ENCODE data around the gene GRID1. TPM values are rescaled to one million over a fixed set of nuclear protein-coding genes. Genes with fewer than 3 reads are reported as not detected.

The GRID1 gene
- total and polyA plus RNA-seq, 2 donors = 2.4 to 3.9 TPM

DNA sequence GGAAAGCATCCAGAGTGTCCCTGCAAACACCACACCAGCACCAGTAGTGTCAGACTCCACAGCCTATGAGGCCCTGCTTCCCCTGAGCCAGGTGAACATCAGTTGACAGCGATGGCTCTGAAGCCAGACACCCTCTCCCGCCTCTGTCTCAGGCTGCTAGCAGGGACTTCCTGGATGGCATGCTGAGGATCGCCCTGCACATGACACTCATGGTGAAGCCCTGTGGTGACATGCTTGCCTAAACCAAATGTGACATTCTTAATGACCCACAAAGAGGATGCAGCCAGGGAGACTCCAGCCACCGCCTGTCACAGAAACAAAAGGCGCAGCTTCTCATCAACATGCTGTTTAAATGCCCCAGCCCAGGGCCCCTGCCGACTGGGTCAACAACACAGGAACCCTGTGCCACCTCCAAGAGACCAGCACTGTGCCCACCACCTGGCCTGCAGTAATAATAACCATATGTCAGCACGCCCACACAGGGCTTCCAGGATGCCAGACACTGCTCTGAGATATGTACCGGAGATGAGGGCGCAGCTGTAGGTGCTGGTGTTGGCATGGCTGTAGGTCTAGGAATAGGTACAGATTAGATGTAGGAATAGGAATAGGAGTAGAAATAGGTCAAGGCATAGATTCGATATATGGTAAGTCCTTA, 81.3 kb downstream of the GRID1 start:
- no peaks in the 10 kb centered on the region for H3K4me1 ChIP-seq (ENCODE audit: insufficient read depth)
- WGBS = 83% methylated on average over 10 of the region's 10 CpGs
- H3K36me3 ChIP-seq (ENCODE audit: insufficient read depth) = no peaks in the 10 kb centered on the region
- no peak overlapping the region for H3K27ac ChIP-seq (ENCODE audit: low read depth)
- DNase-seq (ENCODE audit: extremely low spot score) = no peak
- H3K4me3 ChIP-seq (ENCODE audit: low read depth, low read length) = no peak overlapping the region

DNA sequence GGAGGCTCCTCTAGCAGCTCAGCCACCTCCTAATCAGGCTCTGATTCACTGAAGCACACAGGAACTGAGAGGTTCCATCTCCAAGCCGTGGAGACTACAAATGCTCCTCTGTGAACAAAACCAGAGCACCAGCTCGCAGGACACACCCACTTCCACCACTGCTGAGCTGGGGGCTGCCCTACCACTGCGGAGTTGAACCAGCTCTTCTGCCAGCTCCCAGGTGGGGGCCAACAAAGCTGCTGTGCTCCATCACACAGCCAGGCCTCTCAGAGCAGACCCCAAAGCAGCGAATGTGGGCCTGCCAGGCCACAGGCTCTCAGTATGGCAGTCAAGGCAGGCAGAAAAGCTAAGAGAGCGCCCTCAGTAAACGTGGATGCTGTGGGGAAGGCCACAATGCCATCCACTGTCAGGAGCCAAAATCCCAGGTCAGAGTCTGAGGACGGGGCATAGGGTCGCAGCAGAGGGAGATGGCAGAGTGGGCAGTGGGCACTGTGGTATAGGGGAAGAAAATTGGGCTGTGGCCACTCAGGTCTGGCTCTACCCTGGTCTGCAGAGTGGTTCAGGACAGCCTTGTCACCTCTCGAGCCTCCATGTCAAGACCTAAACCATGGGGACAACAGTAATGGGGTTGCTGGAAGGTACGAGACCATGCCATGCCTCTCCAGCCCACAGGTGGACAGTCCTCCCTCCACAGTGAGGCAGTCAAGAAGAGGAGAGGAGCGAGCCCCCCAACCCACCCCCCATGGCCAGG, 82.1 kb downstream of the GRID1 start:
- H3K36me3 ChIP-seq (ENCODE audit: insufficient read depth) = no peaks in the 10 kb centered on the region
- DNase-seq (ENCODE audit: extremely low spot score) = no peak
- H3K4me1 ChIP-seq (ENCODE audit: insufficient read depth) = no peaks in the 10 kb centered on the region
- WGBS = 66% methylated on average over 11 of the region's 11 CpGs
- H3K4me3 ChIP-seq (ENCODE audit: low read depth, low read length) = no peak overlapping the region
- H3K27ac ChIP-seq (ENCODE audit: low read depth) = no peak overlapping the region

DNA sequence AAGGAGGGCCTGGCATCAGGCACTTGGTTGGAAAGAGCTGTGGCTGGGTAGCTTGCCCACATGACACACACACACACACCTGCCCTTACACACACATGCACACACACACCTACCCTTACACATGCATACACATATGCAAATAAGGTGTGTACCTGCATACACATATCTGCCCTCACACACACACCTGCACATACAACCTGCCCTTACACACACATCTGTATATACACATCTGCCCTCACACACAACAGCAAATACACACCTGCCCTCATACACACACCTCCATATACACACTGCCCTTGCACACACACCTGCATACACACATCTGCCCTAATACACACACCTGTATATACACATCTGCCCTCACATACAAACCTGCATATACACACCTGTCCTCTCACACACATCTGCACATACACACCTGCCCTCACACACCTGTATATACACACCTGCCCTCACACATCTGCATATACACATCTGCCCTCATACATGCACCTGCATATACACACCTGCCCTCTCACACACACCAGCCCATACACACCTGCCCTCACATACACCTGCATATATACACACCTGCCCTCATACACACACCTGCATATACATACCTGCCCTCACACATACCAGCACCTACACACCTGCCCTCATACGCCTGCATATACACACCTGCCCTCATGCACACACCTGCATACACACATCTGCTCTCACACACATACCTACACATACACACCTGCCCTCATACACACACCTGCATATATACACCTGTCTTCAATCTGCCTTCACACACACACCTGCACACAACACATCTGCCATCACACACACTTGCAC, 82.9 kb downstream of the GRID1 start:
- H3K36me3 ChIP-seq (ENCODE audit: insufficient read depth) = no peaks in the 10 kb centered on the region
- no peaks in the 10 kb centered on the region for H3K4me1 ChIP-seq (ENCODE audit: insufficient read depth)
- H3K4me3 ChIP-seq (ENCODE audit: low read depth, low read length) = no peak overlapping the region
- no peak for DNase-seq (ENCODE audit: extremely low spot score)
- whole genome bisulfite sequencing = 75% methylated on average over 1 of the region's 1 CpG
- H3K27ac ChIP-seq (ENCODE audit: low read depth) = no peak overlapping the region

DNA sequence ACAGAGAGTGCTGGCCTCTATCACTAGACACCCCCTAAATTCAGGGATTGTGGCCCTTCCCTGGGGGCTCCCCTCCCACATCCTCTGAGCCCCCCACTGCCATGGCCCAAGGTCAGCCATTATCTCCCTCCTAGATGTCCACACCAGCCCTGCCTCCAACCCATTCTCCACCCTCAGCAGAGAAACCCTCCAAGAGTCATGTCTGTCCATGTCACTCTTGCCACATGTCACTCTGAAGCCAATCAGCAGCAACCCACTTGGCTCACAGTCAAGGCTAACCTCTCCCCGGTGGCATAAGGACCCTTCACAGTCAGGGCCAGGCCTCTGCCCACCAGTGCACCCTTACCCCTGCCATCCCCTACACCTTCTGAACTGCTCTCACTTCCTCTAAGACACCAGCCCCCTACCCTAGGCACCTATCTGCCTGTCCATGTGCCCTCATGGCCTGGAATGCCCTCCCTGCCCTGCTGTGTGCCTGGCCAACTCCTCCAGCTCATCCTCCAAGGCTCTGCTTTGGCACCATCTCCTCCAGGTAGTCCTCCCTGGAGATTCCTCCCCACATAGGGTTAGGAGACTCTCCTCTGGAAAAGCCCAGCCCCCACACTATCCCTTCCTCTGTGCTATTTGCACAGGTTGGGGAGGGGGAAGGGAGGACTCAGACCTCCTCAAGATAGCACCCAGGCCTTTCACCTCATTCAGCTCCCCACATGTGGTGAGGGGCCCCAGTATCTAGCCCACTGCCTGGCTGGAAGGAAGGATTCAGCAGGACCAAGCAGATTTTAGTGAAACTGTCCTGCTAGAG, 83.7 kb downstream of the GRID1 start:
- no peaks in the 10 kb centered on the region for H3K4me1 ChIP-seq (ENCODE audit: insufficient read depth)
- no peaks in the 10 kb centered on the region for H3K36me3 ChIP-seq (ENCODE audit: insufficient read depth)
- no peak overlapping the region for H3K27ac ChIP-seq (ENCODE audit: low read depth)
- DNase-seq (ENCODE audit: extremely low spot score) = no peak
- WGBS = 84% methylated on average over 1 of the region's 1 CpG
- no peak overlapping the region for H3K4me3 ChIP-seq (ENCODE audit: low read depth, low read length)

DNA sequence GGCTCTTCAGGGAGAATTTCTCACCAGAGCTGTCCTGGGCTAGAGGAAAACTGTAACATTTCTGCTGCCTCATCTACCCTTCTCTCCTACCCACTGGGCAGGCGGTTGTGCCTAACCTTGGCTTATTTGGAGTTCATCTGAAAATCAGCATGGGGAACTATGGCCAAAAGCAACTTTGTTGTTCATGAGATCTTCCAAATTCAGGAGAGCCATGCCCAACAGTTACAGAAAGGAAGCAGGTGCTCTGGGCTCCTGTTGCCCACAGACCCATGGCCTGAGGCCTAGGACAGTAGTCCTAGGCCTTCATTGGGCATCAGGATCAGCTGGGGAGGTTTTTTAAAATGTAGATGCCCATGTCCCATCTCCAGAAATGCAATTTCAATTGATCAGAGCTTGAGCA, 85.2 kb downstream of the GRID1 start:
- Histone ChIP-seq H3K4me3 (ENCODE audit: low read depth, low read length) (no peak overlapping the region), H3K4me1 (ENCODE audit: insufficient read depth) (no peaks in the 10 kb centered on the region), H3K36me3 (ENCODE audit: insufficient read depth) (no peaks in the 10 kb centered on the region), H3K27ac (ENCODE audit: low read depth) (no peak overlapping the region)
- 92% methylated on average over 1 of the region's 1 CpG for WGBS
- no peak for DNase-seq (ENCODE audit: extremely low spot score)

DNA sequence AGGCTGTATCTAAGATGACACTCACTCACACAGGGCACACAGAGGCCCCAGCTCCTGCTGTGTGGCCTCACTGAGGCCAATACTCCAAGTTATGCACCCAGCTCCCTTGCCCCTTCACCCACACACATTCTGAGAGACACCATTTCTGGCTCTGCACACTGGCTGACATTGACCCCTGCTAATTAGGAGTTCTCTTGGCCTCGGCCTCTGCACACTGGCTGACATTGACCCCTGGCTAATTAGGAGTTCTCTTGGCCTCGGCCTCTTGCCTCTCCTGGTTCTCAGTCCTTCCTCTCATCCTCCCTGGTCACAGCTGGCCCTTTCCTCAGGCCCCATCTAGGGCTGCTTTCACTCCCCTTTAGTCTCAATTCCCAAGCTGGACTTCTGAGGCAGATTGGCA, 97.3 kb downstream of the GRID1 start:
- Histone ChIP-seq H3K4me3 (ENCODE audit: low read depth, low read length) (no peak overlapping the region), H3K4me1 (ENCODE audit: insufficient read depth) (no peaks in the 10 kb centered on the region), H3K27ac (ENCODE audit: low read depth) (no peak overlapping the region), H3K36me3 (ENCODE audit: insufficient read depth) (no peaks in the 10 kb centered on the region)
- 61% methylated on average over 2 of the region's 2 CpGs for WGBS
- no peak for DNase-seq (ENCODE audit: extremely low spot score)

DNA sequence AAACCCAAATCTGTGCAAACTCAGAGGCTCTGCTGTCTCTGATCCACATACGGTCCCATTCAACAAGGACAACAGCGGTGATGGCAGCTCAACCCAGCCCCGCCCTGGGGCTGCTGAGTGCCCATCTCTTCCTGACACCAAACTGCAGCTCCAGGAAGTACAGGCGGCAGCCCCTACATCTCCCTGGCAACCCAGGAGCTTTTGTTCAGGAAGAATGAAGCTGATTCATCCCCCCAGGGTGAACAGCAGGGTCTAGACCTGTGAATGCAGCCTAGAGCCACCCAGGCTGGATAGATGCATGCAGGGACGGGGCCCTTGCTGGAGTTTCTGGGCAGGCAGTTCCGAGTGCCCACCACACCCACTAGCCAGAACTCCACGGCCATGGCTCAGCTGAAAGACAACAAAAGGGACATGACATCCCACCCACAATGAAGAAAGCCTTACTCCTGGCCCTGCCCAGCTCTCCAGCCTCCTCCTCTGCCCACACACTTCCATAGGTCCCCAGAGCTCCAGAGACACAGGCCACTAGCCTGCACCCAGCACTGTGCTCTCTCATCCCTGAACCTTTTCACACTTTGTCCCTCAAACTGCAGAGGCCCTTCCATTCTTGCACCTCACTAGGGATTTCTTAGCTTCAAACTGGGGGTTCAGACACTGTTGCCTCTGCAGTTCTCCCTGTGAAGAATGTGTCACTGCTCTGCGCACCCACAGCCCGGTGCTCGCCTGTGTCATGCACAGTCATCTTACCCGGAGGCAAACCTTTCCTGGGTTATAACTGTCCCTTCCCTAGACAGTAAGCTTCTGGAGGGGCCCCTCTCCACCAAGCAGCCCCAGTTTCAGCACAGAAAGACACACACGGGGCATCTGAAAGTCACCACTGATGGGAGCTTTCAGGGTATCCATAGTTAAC, 99.1 kb downstream of the GRID1 start:
- H3K36me3 ChIP-seq (ENCODE audit: insufficient read depth) = no peaks in the 10 kb centered on the region
- no peak for DNase-seq (ENCODE audit: extremely low spot score)
- no peak overlapping the region for H3K27ac ChIP-seq (ENCODE audit: low read depth)
- no peaks in the 10 kb centered on the region for H3K4me1 ChIP-seq (ENCODE audit: insufficient read depth)
- no peak overlapping the region for H3K4me3 ChIP-seq (ENCODE audit: low read depth, low read length)
- 83% methylated on average over 12 of the region's 12 CpGs for WGBS

DNA sequence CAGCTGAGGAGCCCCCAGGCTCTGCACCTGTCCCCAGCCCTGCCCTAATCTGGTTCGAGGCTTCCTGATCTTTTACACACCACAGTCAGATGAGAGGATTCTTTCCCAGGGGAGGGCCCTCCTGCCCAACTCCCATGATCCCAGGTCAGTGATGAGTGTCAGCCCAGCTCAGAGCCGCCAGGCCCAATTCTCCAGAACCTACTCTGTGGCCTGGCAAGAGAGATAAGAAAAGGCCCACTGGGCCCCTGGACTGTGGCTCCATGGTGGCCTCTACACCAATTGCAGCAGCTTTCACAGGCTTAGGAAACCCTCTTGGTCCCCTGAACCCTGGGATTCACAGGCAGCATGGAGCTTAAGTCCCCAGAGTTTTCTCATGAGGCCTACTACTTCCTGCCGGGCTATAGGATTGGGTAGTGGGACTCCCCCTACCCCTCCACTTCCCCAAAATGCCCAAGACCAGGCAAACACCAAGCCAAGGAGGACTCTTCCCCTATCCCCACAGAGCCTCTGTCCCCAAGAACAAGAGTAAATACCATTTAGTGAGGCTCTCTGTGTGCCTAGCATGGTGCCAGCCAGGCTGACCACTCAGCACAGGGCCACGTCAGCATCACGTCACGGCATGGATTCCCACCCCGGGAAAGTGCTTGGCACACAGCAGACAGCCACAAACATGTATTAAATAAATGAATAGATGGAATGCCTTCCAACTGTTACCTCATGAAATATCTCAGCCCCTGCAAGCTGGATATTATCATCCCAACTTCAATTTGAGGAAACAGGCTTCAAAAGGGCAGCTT, 100.0 kb downstream of the GRID1 start:
- WGBS = 84% methylated on average over 7 of the region's 7 CpGs
- Histone ChIP-seq H3K4me1 (ENCODE audit: insufficient read depth) (no peaks in the 10 kb centered on the region), H3K27ac (ENCODE audit: low read depth) (no peak overlapping the region), H3K4me3 (ENCODE audit: low read depth, low read length) (no peak overlapping the region), H3K36me3 (ENCODE audit: insufficient read depth) (no peaks in the 10 kb centered on the region)
- DNase-seq (ENCODE audit: extremely low spot score) = no peak

DNA sequence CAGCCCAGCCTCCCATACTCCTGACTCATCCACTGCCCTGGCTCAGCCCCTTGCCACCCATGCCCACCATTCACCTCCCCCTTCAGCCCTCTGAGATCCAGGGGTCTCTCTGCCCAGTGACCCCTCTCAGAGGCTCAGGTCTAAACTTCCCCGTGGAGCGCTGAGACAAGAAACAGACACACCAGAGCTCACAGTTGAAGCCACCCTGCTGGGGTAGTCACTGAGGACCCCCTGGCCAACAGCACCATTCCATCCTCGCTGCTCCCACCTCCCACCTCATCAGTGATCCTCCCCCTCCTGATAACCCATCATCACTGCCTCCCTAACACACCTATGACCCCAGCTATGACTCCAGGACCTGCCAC, 100.7 kb downstream of the GRID1 start:
- Histone ChIP-seq H3K4me1 (ENCODE audit: insufficient read depth) (no peaks in the 10 kb centered on the region), H3K36me3 (ENCODE audit: insufficient read depth) (no peaks in the 10 kb centered on the region), H3K27ac (ENCODE audit: low read depth) (no peak overlapping the region), H3K4me3 (ENCODE audit: low read depth, low read length) (no peak overlapping the region)
- DNase-seq (ENCODE audit: extremely low spot score) = no peak
- 66% methylated on average over 3 of the region's 3 CpGs for WGBS

DNA sequence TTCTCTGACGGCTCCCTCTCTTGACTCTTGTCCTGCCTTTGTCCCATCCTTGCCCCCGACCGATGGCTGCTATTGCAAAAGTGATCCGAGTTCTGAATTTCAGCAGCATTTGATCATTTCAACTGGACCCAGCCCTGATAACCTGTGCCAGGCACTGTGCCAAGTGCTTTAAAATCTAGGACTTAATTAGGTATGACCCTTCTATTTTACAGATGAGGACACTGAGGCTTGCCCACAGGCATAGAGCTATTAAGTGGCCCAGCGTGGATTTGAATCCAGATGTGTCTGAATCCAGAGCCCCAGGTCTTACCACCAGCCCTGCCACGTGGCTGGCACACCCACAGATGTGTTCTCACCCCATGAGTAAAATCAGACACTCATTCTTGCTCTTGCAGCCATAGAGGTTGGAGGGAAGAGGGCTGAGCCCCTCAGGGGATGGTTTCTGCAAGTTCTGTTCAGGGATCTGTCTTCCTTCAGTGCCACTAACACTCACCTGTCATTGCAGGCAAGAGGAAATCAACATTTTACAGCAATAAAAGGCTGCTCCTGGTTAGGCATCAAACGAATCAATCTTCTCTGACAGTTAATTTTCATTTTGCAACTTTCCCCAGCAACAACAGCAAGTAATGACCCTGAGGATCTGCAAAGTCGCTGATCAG, 101.2 kb downstream of the GRID1 start:
- no peak overlapping the region for H3K4me3 ChIP-seq (ENCODE audit: low read depth, low read length)
- no peak for DNase-seq (ENCODE audit: extremely low spot score)
- H3K36me3 ChIP-seq (ENCODE audit: insufficient read depth) = no peaks in the 10 kb centered on the region
- no peaks in the 10 kb centered on the region for H3K4me1 ChIP-seq (ENCODE audit: insufficient read depth)
- 75% methylated on average over 8 of the region's 8 CpGs for WGBS
- no peak overlapping the region for H3K27ac ChIP-seq (ENCODE audit: low read depth)

DNA sequence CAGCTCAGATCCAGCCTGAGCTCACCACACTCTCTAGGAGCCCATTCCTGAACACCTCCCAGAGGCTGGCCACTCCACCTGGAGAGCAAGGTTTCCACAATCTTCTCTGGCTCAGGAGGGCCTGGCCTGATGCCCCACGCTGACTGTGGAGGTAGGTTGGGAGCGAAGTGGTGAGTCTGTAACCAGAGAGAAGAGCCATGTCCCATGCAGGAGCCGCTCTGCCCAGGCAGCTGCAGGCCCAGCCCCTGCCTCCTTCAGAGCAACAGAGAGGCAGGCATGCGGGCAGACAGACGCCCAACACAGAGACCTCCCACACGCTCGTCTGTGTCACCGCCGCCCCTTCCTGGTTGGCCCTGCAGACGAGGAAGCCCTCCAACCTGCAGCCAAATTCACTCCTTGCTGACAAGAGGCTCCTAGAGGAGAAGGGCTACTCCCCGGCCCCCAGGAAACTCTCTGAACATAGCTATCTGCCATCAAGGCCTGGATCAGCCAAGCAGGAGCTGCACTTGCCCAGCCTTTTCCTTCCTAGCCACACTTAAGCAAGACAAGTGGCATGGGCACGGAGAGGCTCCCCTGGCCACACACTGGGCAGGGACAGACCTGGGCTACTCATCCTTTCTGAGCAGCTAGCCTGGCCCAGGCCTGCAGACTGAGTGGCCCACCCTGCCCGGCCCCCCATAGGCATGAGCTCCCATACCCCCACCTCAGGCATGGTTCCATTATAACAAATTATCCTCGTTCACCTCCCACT, 101.9 kb downstream of the GRID1 start:
- Histone ChIP-seq H3K27ac (ENCODE audit: low read depth) (no peak overlapping the region), H3K4me3 (ENCODE audit: low read depth, low read length) (no peak overlapping the region), H3K36me3 (ENCODE audit: insufficient read depth) (no peaks in the 10 kb centered on the region), H3K4me1 (ENCODE audit: insufficient read depth) (no peaks in the 10 kb centered on the region)
- 53% methylated on average over 14 of the region's 14 CpGs for WGBS
- no peak for DNase-seq (ENCODE audit: extremely low spot score)

Measured in urinary bladder (tissue), 4 donors.